ENCODE measurements around the gene IL15RA.
"Not testable (repeated sequence)": the region's sequence is repeated elsewhere in the genome, so short reads cannot be mapped to it uniquely, and the experiment has no call there.

IL15RA gene

DNA sequence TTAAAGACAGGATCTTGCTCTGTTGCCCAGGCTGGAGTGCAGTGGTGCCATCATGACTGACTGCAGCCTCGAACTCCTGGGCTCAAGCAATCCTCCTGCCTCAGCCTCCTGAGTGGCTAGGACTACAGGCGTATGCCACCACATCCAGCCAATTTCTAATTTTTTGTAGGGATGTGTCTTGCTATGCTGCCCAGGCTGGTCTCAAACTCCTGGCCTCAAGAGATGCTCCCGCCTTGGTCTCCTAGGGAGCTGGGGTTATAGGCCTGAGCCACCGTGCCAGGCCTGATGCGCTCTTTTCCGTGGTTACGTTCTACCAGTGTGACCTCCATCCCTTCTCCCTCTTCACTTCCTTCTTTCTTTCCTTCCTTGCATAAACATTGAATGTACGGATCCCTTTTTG lies 34.2 kb upstream of the IL15RA start:
- peak; percentile 23 for ATAC-seq
- peak overlapping the region in 1 of 2 donors; percentile 19 for H3K27ac Mint-ChIP-seq
- H3K4me3 Mint-ChIP-seq = no peak overlapping the region
- H3K9me3 Mint-ChIP-seq = peaks cover 12 to 16% of the 10 kb centered on the region in 2 donors
- no peak for DNase-seq
- peaks cover 51% of the 10 kb centered on the region for H3K4me1 Mint-ChIP-seq
- H3K27me3 Mint-ChIP-seq = no peaks in the 10 kb centered on the region

DNA sequence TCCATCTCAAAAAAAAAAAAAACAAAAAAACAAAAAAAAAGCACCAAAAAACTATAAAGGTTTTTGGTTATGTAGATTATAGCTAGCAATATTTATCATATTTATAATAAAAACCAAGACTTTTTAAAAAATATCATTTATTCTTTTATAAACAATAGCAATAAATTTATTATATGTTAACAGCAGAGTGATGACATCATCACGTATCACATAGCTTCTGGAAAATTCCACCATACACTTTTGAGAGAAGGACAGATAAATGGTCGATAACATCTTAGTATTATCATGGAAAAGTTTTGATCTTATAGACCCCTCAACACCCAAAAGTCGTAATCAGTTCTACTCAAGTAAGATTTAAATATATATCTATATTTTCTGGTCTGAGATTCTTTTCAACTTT lies 33.2 kb upstream of the IL15RA start:
- ATAC-seq = no peak
- peaks cover 12 to 16% of the 10 kb centered on the region in 2 donors for H3K9me3 Mint-ChIP-seq
- H3K4me3 Mint-ChIP-seq = no peak overlapping the region
- H3K27me3 Mint-ChIP-seq = no peaks in the 10 kb centered on the region
- H3K27ac Mint-ChIP-seq = no peak overlapping the region
- H3K4me1 Mint-ChIP-seq = peaks cover 42% of the 10 kb centered on the region
- no peak for DNase-seq

DNA sequence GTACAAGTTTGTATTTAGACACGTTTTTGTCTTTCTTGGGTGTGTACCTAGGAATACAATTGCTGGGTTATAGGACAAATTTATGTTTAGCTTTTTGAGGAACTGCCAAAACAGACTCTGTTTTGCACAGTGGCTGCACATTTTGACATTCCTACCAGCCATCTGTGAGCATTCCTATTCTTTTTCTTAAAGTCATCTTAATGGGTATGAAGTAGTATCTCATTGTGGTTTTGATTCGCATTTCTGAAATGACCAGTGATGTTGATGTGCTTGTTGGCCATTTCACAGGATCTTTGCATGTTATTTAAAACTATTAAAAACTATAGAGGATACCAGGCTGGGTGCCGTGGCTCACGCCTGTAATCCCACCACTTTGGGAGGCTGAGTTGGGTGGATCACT lies 32.6 kb upstream of the IL15RA start:
- Mint-ChIP-seq H3K27me3 (peaks cover 4% of the 10 kb centered on the region), H3K27ac (peak overlapping the region in 1 of 2 donors; percentile 95), H3K4me1 (peaks cover 36% of the 10 kb centered on the region), H3K9me3 (peaks cover 12 to 16% of the 10 kb centered on the region in 2 donors), H3K4me3 (no peak overlapping the region)
- ATAC-seq (peak; percentile 1), DNase-seq (no peak)

DNA sequence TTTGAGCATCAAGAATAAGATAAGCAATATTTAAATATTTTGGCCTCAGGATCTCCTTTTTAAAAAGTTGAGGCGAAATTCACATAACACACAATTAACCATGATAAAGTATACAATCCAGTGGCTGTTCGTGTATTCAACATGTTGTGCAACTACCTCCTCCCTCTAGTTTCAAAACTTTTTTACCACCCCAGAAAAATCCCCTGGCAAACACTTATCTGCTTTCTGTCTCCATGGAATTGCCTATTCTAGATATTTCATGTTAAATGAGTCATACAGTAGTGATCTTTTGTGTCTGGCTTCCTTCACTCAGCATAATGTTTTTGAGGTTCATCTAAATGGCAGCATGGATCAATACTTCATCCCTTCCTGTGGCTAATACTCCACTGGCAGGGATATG lies 31.8 kb upstream of the IL15RA start:
- H3K4me3 Mint-ChIP-seq = no peak overlapping the region
- peaks cover 28% of the 10 kb centered on the region for H3K4me1 Mint-ChIP-seq
- peak overlapping the region; percentile 35 to 95 for H3K27ac Mint-ChIP-seq
- H3K27me3 Mint-ChIP-seq = peaks cover 8% of the 10 kb centered on the region
- DNase-seq = no peak
- H3K9me3 Mint-ChIP-seq = peaks cover 12 to 16% of the 10 kb centered on the region in 2 donors
- ATAC-seq = peak; percentile 51

DNA sequence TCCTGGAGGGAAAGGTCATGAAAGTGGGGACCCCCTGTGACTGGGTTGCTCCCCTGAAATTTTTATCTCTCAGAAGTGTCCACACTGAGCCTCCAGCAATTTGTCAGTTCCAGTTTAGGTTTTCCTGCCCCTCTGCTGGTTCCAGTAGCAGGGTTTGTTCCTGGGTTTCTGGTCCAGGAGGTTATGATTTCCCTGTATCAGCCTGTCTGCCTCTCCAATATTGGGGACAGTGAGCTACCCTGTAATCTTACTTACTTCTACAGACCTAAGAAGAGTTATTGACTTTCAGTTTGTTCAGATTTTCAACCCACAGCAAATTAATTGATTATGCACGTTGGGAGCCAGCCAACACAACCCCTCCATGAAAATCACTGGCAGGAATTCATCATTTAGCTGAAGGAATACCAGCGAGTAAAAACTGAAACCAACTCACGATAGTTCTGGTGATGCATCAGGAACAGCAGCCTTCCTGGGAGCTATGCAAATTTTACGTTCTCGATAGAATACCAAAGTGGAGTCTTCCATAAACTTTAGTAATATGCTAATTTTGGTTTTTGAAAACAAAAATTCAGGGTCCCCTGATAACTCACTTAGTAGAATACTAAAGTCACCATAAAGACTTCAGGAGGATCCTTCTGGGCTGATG lies 31.3 kb upstream of the IL15RA start:
- Mint-ChIP-seq H3K4me3 (no peak overlapping the region), H3K27ac (peak overlapping the region in 1 of 2 donors; percentile 95), H3K27me3 (peaks cover 8% of the 10 kb centered on the region), H3K4me1 (peaks cover 25% of the 10 kb centered on the region), H3K9me3 (peaks cover 12 to 16% of the 10 kb centered on the region in 2 donors)
- DNase-seq = no peak
- no peak for ATAC-seq

DNA sequence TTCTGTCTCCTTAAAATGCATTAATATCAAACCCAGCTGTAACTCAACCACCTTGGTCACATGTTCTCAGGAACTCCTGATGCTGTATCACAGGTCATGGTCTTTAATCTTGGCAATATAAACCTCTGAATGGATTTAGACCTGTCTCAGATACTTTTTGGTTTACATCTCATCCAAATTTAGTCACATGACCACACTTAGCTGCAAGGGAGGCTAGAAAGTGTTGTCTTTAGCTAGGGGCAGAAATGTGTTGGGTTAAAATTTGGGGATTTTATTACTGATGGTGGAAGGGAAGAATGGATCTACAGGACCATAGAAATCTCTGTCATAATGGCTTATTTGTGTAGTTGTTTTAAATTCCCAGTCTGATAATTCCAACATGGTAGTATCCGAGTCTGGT lies 29.6 kb upstream of the IL15RA start:
- no peak overlapping the region for H3K27ac Mint-ChIP-seq
- H3K27me3 Mint-ChIP-seq = peaks cover 8% of the 10 kb centered on the region
- DNase-seq = no peak
- no peak for ATAC-seq
- H3K9me3 Mint-ChIP-seq = peaks cover 12 to 16% of the 10 kb centered on the region in 2 donors
- H3K4me1 Mint-ChIP-seq = peaks cover 28% of the 10 kb centered on the region
- no peak overlapping the region for H3K4me3 Mint-ChIP-seq

DNA sequence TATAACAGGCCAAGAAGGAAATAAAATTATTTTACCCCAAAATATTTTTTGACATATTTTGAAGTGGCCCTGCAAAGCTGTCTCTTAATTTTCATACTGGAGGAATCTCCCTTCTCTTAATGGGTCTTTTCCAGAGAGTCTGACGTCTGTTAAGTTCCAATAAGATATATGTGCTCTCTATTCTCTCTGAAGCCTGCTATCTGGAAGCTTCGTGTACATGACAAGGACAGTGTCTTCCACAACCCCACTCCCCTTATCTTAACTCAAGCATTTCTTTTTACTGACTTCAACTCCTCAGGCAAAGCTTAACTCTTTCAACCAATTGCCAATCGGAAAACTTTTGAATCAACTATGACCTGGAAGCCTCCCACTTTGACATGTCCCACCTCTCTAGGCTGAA lies 29.2 kb upstream of the IL15RA start:
- H3K4me3 Mint-ChIP-seq = no peak overlapping the region
- DNase-seq (no peak), ATAC-seq (no peak)
- peak overlapping the region in 1 of 2 donors; percentile 4 for H3K27ac Mint-ChIP-seq
- H3K27me3 Mint-ChIP-seq = peaks cover 8% of the 10 kb centered on the region
- peaks cover 28% of the 10 kb centered on the region for H3K4me1 Mint-ChIP-seq
- H3K9me3 Mint-ChIP-seq = peaks cover 12 to 16% of the 10 kb centered on the region in 2 donors

DNA sequence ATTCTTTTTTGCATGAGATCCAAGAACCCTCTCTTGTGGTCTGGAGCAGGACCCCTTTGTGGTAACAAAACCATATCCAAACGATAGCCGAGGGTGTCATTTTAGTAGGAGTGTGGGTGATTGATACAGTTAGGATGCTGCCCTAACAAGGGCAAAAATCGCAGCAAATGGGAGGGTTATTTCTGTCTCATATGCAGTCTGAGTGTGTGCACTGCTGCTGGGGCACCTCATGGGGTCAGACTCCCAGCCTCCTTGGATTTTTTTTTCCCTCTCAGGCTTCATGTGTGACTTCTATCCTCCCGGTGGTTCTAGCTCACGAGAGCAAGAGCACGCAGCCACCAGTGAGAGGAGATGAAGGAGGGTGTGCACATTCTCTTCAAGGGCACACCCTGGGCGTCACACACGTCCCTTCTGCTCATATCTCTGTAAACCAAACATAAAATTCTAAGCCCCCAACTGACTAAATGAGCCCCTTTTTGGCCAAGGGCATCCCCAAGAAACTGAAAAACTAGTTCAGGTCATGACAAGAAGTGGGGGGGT lies 28.6 kb upstream of the IL15RA start:
- H3K27ac Mint-ChIP-seq = no peak overlapping the region
- H3K27me3 Mint-ChIP-seq = peaks cover 10% of the 10 kb centered on the region
- peaks cover 12 to 16% of the 10 kb centered on the region in 2 donors for H3K9me3 Mint-ChIP-seq
- ATAC-seq (no peak), DNase-seq (no peak)
- H3K4me3 Mint-ChIP-seq = no peak overlapping the region
- H3K4me1 Mint-ChIP-seq = peaks cover 28% of the 10 kb centered on the region

DNA sequence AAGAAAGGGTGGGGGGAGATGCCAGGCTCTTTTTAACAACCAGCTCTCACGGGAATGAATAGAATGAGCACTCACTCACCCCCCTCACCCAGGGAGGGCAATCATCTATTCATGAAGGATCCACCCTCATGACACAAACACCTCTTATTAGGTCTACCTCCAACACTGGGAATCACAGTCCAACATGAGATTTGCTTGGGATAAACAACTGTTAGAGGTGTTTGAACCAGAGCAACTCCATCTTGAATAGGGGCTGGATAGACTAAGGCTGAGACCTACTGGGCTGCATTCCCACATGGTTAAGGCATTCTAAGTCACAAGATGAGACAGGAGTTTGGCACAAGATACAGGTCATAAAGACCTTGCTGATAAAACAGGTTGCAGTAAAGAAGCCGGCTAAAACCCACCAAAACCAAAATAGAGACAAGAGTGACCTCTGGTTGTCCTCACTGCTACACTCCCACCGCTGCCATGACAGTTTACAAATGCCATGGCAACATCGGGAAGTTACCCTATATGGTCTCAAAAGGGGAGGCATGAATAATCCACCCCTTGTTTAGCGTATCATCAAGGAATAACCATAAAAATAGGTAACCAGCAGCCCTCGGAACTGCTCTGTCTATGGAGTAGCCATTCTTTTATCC lies 27.9 kb upstream of the IL15RA start:
- DNase-seq, ATAC-seq, H3K4me3 Mint-ChIP-seq, H3K27ac Mint-ChIP-seq: not testable (repeated sequence)
- peaks cover 16% of the 10 kb centered on the region for H3K27me3 Mint-ChIP-seq
- H3K9me3 Mint-ChIP-seq = peaks cover 12 to 16% of the 10 kb centered on the region in 2 donors
- H3K4me1 Mint-ChIP-seq = peaks cover 28% of the 10 kb centered on the region

DNA sequence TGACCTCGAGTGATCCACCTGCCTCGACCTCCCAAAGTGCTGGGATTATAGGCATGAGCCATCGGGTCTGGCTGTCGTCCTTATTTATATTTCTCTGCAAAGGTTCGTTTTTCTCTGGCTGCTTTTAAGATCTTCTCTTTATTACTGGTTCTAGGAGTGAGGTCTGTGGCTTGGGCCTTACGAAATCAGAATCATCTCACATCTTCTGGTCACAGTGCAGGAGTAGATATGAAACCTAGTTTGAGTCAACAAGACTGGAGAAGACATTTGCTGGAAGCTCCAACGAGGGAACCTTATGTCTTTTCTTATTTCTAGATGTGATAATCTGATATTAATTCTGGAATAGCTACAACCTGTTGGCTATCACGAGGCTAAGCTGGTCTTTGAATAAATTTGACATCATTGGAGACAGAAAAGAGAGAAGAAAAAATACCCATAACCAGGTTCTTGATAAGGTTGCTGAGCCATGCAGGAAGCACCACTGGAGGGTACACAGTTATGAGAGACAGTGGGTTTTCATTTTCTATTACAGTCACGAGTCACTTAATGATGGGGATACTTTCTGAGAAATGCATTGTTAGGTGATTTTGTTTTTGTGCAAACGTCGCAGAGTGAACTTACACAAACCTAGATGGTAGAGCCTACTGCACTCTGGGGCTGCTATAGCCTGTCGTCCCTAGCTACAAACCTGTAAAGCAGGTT lies 25.6 kb upstream of the IL15RA start:
- ATAC-seq (peak; percentile 92), DNase-seq (no peak)
- Mint-ChIP-seq H3K27ac (peak overlapping the region in 1 of 2 donors; percentile 29), H3K4me3 (no peak overlapping the region), H3K9me3 (peaks cover 7 to 12% of the 10 kb centered on the region in 2 donors), H3K4me1 (peaks cover 18% of the 10 kb centered on the region), H3K27me3 (peaks cover 34% of the 10 kb centered on the region)

DNA sequence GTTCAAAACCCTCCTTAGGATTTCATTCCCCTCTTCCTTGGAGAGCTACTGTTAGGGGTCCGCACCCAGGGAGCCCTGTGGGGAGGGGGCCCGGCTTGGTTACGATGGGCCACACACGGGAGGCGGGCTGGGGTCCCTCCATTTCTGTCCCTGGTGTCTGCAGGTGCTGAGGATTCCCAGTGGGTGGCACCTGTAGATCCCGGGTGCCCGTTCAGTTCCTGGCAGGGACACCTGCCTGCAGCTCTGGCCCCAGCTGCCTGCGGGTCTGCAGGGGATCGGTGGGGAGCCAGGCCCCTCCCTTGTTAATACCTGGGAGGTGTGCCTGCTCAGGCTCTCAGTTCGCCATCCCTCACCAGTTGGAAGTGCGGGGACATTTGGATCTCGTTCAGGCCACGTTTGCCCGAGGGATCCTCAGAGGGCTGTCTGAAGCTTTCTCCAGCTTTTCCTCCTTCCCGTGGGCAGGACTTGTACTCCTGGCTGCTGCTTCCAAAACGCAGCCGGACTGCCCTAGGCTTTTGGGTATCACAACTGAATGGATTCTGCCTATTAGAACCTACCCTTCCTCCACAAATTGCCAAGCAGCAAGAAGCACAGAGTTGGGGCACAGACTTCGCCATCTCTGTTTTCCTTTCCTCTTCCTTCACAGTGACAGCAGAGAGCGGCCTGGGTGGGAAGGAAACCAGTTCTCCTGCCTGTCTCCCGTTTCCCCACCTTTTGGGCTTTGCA lies 22.3 kb upstream of the IL15RA start:
- DNase-seq = no peak
- ATAC-seq = no peak
- Mint-ChIP-seq H3K27me3 (peaks cover 35% of the 10 kb centered on the region), H3K4me3 (no peak overlapping the region), H3K4me1 (peaks cover 18% of the 10 kb centered on the region), H3K9me3 (no peaks in the 10 kb centered on the region), H3K27ac (no peak overlapping the region)

DNA sequence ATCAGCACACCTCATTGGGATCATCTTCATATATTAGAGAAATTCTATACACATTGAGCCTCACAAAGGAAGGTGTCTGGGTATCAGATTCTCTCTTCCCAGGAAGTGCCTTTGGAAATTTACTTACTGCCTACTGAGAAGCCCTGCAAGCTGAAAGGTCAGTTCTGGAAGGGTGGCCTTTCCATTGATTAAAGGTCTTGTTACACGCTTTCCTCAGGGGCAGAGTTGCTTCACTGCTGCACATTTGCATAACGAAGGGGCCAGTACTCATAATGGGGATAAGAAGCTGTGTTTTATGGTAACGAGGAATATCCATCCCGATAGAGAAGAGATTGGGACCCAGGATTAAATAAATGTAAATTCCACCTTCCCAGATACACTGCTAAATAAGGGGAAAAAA lies 19.4 kb upstream of the IL15RA start:
- no peak overlapping the region for H3K27ac Mint-ChIP-seq

DNA sequence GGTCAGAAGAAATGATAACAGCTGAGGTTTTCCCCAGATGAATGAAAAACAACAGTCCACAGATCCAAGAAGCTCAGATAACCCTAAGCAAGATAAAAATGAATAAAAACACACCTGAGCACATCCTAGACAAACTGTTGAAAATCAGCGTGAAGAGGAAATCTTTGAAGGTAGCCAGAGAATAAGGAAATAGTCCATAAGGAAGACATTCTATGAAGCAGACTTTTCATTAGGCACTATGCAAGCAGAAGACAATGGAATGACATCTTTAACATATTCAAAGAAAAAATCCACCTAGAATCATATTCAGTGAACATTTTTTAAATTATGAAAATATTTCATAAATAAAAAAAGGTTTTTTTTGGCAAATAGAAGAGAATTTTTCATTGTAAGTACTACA lies 15.1 kb upstream of the IL15RA start:
- ATAC-seq (no peak), DNase-seq (no peak)
- H3K4me1 Mint-ChIP-seq = peaks cover 12% of the 10 kb centered on the region
- H3K27me3 Mint-ChIP-seq = peaks cover 9% of the 10 kb centered on the region
- no peak overlapping the region for H3K27ac Mint-ChIP-seq
- no peak overlapping the region for H3K4me3 Mint-ChIP-seq
- H3K9me3 Mint-ChIP-seq = peaks cover 7 to 18% of the 10 kb centered on the region in 2 donors

More for the DNA sequence above, 19.4 kb upstream of the IL15RA start:
- ATAC-seq (no peak), DNase-seq (no peak)
- peaks cover 41% of the 10 kb centered on the region for H3K27me3 Mint-ChIP-seq
- H3K4me3 Mint-ChIP-seq = no peak overlapping the region
- H3K4me1 Mint-ChIP-seq = peaks cover 2% of the 10 kb centered on the region
- peaks cover 7 to 17% of the 10 kb centered on the region in 2 donors for H3K9me3 Mint-ChIP-seq

DNA sequence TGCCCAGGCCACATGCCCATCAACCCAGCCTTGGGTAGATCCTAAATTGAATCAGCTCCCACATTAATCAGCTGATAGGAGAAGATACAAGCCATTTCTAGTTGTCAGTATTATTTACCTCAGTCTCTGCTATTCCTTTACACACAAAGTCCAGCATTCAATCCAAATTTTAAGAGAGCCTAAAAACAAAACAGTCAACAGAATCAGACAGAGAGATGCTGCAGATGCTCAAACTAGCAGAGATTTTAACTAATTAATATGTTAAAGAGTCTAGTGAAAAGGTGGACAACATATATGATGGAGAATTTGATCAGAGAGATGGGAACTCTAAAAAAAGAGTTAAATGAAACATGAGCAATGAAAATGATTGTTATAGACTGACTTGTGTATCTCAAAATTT lies 14.4 kb upstream of the IL15RA start:
- DNase-seq (no peak), ATAC-seq (no peak)
- Mint-ChIP-seq H3K4me3 (no peak overlapping the region), H3K27ac (no peak overlapping the region), H3K27me3 (peaks cover 13% of the 10 kb centered on the region), H3K9me3 (peaks cover 7 to 18% of the 10 kb centered on the region in 2 donors), H3K4me1 (peaks cover 15% of the 10 kb centered on the region)

DNA sequence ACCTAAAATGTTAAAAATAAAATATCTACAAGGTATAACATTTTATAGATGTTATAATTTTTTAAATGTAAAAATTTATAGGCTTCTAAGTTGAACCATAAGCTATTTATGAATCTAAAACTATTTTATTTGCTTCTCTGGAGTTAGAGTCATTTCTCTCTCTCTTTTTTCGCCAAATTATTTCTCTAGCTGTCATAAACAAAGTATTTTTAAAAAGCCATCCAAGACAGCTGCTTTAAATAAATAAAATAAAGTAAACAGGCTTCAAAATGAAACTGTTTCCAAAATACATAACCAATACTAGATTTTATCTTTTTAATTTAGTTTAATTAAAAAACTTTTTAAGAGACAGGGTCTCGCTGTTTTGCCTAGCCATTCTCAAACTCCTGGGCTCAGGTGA lies 12.4 kb upstream of the IL15RA start:
- DNase-seq (no peak), ATAC-seq (no peak)
- peaks cover 23% of the 10 kb centered on the region for H3K27me3 Mint-ChIP-seq
- H3K27ac Mint-ChIP-seq = no peak overlapping the region
- H3K4me1 Mint-ChIP-seq = peaks cover 15% of the 10 kb centered on the region
- peaks cover 7 to 18% of the 10 kb centered on the region in 2 donors for H3K9me3 Mint-ChIP-seq
- H3K4me3 Mint-ChIP-seq = no peak overlapping the region

Measured in stimulated activated naive CD8-positive, alpha-beta T cell treated with anti-CD3 and anti-CD28 coated beads, Interleukin-15, amount 100 ng/mL, for 72 hours (primary cell).